Superior temporal gyrus (tissue), 1 donor: ENCODE results near the gene PHLPP1.
"Not testable (repeated sequence)": the region's sequence is repeated elsewhere in the genome, so short reads cannot be mapped to it uniquely, and the experiment has no call there.

Experiments
- DNase-seq: peaks from one replicate; pipeline ENCODE4 v3.0.0-alpha.2; 2016; ENCODE audit errors: extremely low spot score

The PHLPP1 gene

GRCh38 chr18:62715436-62715758 is at the start of gene PHLPP1:
PHLPP1 (plus strand) TSS chr18:62715541; CDS start chr18:62715684, 143 bp downstream.
- DNase-seq = no peak

DNA sequence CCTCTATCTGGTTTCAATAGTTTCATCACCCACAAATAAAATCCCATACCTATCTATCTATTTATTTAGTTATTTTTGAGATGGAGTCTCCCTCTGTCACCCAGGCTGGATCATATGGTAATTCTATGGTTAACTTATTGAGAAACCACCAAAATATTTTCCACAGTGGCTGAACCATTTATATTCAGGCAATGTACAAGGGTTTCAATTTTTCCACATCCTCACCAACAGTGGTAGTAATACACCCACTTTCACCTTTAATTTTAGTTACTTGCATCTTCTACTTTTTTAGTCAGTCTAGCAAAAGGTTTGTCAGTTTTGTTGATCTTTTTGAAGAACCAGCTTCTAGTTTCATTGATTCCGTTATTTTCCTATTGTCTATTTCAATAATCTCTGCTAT is 46.1 kb upstream of the PHLPP1 start:
- DNase-seq = no peak

- no peak for DNase-seq
Measured at GRCh38 chr18:62670573-62670972, 44.8 kb upstream of the PHLPP1 start.

- DNase-seq = no peak
Measured at GRCh38 chr18:62672600-62672999, 42.7 kb upstream of the PHLPP1 start.

DNA sequence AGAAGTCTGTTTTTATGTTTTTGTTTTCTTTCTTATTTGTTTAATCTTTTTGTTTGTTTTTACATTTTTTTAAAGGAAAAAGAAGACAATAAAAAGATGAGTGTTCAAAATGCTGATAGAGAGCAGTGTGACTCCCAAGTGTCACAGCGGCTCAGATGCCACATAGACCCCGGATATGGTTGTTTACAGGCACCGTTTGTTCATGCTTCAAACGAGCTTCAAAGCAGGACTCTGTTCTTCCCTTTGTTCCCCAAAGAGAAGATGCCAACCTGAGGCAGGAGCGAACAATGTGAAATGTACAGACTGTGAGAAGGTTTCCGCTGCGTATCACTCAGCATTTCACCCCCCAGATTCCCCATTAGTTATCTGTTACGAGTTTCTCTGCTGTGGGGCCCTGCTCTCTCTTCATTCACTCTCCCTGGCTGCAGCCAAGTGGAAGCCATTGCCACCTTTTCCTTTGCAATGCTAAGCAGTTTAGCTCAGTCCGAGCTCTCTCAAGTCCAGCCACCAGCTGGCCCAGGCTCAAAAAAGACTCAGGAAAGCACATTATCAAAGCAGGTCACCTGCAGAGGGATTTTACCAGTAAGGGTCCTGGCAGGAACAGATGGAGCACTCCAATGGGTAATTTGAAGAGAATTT is 36.4 kb upstream of the PHLPP1 start:
- no peak for DNase-seq

DNA sequence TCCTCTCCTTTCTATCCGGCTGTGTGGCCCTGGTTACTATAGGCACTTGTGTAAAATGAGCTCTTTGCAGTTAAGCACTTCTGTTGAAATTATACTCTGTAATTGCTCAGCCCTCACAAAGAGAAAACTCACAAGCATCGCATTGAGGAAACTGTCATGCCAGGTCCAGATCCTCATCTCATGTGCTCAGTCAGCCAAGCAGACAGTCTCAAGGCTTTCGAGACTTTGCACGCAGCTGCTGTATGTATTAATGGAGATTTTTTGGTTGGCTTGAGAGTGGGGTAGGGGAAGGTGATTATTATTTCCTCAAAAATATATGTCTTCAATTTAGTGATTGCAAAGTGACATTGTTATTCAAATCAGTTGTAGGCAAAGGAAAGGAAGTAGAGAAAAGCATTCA is 33.0 kb upstream of the PHLPP1 start:
- no peak for DNase-seq

DNA sequence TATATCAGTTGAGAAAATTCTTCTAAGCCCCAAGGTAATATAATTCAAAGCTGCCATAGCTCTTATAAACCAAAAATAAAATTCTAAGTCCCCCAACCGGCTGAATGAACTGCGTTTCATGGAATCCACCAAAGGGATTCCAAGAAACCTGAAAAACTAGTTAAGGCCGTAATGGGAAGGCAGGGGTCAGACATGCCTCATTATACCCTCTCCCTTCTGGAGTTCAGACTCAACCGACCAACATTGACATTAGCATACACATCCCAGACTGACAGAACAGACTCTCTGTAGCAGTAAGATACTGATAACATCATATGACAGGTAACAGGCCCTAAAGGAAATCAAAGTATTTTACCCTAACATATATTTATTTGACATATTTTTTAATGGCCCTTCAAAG is 31.4 kb upstream of the PHLPP1 start:
- DNase-seq = no peak

GRCh38 chr18:62688743-62689317 is 26.5 kb upstream of the PHLPP1 start:
- no peak for DNase-seq

DNA sequence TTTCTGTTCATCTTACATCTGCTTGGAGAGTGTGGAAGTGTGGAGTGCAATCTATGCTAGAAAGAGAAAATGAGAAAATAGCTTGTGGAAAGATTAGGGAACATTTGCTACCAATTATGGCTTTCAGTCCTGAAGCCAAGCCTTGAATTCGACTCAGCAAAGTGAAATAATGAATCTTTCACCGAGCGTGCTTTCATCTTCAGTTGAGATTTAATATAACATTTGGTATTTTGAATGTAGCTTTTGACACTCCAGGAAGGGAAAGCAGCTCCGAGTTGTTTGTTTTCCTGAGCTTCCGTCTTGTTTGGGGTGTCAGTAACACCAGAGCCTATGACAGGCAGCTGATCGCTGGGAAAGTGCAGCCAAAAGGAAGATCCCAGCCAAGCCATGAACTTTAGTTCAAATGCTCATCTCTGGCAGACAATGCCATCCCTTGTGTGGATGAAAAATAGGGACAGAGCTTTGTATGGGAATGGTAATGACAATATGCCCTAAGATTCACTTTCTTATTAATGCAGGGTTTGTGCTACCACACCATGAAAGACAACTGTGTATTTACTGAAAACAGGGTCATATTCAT is 25.0 kb upstream of the PHLPP1 start:
- peak; percentile 97 for DNase-seq

DNA sequence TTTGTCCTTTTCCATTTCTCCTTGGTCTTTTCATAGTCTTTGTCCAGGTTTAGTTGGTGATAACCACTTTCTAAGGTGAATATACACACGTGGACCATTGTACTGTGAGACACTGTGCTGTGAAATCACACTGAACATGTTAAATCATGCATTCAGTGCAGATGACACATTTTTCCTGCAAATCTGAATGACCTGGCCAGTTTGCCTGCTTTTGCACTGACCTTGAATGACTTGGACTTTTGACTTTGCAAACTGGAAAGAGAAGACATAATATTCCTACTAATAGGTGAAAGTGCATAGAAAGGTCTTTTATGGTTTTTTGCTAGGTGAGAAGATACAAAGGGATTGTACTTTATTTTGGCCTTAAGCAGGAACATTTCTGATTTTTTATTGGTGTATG is 21.7 kb upstream of the PHLPP1 start:
- DNase-seq = no peak

DNA sequence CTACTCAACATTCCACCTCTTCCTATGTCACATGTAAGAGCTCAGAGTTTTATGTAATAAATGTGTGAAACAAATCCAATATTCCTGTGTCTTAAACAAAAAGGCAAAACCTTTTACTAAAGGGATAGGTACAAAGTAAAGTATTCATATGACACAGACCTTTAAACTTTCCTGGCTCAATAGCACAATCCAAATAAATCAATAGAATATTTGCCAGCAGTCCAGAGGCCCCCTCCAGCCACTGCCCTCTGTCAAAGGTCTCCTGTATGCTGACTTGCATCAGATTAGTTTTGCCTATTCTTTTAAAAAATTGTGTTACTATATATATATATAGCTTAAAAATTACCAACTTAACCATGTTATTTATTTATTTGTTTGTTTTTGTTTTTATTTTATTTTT is 17.7 kb upstream of the PHLPP1 start:
- DNase-seq = no peak

- DNase-seq = no peak
Measured at GRCh38 chr18:62702259-62702658, 13.1 kb upstream of the PHLPP1 start.

DNA sequence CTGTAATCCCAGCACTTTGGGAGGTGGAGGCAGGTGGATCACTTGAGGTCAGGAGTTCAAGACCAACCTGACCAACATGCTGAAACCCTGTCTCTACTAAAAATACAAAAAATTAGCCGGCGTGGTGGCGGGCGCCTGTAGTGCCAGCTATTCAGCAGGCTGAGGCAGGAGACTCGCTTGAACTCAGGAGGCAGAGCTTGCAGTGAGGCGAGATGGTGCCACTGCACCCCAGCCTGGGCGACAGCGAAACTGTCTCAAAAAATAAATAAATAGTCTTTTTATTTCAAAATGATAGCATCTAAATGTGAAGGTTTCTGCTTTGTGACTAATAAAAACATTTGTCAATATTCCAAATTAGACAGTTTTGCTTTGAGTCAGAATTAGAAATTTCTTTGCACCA is 8.5 kb upstream of the PHLPP1 start:
- peak; percentile 26 for DNase-seq

DNA sequence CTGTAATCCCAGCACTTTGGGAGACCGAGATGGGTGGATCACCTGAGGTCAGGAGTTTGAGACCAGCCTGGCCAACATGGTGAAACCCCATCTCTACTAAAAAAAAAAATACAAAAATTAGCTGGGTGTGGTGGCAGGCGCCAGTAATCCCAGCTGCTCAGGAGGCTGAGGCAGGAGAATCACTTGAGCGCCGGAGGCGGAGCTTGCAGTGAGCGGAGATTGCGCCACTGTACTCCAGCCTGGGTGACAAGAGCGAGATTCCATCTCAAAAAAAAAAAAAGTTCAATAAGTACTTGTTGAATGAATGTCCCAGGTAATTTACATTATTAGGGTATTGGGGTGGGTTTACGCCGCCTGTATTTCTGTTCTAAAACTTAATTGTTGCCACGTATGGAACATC is 5.4 kb upstream of the PHLPP1 start:
- DNase-seq = not testable (repeated sequence)

GRCh38 chr18:62710417-62710816 is 4.9 kb upstream of the PHLPP1 start:
- DNase-seq = no peak

- no peak for DNase-seq
Measured at GRCh38 chr18:62711781-62712180, 3.6 kb upstream of the PHLPP1 start.

DNA sequence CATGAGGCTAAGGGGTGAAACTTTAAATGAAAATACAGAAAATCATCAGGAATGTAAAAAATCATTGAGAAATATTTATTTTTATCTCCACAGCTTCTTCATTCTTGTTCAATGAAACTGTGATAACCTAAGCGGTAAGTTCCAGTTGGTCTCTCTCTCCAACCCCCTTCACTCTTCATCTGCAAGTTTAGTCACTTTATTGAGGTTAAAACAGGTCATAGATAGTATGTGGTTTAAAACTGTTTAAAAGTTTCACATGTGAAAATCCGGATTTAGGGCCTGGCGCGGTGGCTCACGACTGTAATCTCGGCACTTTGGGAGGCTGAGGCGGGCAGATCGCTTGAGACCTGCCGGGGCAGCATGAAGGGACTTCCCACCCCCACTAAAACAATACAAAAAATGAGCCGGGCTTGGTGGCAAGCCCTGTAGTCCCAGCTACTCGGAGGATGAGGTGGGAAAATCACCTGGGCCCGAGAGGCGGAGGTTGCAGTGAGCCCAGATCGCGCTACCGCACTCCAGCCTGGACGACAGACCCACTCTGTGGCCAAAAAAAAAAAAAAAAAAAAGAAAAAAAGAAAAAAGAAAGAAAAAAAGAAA is 1.6 kb upstream of the PHLPP1 start:
- DNase-seq = no peak

DNA sequence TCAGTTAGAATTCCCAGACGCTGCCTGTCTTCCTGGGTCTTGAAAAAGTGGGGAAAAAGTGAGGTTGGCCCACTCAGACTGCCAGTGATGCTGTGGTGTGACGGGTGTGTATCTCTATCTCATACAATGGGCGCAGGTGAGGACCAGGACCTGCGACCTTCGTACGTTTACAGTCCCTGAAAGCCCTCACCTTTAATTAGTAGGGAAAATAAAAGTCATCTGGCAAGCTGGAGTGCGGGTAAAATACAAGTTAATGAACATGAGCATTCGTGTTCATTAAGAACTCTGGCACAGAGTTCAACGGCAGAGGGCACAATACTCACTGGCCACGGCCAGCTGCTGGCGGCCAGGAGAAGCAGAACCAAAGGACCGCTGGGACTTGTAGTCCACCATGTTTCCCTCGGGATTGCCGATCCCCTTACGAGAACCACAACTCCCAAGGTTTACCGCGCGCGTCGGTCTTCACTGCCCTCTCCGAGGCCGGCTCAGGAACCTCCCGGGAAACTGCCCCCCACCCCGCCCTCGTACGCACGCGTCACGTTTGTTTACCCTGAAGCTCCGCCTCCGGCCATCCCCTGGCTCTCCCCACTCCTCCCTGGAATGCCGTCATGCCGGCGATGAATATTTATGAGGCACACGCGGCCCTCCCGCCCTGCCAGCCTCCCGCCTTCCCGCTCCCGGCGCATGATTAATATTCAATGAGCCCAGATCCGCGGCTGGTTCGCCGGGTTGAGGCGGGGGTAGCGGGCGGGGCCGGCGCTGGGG is 488 bp upstream of the PHLPP1 start:
- peak; percentile 99 for DNase-seq

DNA sequence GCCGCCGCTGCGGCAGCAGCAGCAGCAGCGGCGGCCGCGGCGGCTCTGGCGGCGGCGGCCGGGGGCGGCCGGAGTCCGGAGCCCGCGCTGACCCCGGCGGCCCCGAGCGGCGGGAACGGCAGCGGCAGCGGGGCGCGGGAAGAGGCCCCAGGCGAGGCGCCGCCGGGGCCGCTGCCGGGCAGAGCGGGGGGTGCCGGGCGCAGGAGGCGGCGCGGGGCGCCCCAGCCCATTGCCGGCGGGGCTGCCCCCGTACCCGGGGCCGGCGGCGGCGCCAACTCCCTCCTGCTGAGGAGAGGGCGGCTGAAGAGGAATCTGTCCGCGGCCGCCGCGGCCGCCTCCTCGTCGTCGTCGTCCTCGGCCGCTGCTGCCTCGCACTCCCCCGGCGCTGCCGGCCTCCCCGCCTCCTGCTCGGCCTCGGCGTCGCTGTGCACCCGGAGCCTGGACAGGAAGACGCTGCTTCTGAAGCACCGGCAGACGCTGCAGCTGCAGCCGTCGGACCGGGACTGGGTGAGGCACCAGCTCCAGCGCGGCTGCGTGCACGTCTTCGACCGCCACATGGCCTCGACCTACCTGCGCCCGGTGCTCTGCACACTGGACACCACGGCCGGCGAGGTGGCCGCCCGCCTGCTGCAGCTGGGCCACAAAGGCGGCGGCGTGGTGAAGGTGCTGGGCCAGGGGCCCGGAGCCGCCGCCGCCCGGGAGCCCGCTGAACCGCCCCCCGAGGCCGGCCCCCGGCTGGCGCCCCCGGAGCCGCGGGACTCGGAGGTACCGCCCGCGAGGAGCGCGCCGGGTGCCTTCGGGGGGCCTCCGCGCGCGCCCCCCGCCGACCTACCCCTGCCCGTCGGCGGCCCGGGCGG is 646 bp downstream of the PHLPP1 start:
- DNase-seq = no peak

DNA sequence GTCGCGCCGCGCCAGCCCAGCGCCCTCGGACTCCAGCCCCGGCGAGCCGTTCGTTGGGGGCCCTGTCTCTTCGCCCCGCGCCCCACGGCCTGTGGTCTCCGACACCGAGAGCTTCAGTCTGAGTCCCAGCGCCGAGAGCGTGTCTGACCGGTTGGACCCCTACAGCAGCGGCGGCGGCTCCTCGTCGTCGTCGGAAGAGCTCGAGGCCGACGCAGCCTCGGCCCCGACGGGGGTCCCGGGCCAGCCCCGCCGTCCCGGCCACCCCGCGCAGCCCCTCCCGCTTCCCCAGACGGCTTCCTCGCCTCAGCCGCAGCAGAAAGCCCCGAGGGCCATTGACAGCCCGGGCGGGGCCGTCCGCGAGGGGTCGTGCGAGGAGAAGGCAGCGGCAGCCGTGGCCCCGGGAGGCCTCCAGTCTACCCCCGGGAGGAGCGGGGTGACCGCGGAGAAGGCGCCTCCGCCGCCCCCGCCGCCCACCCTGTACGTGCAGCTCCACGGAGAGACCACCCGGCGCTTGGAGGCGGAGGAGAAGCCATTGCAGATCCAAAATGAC is 1.4 kb downstream of the PHLPP1 start:
- DNase-seq = no peak

GRCh38 chr18:62717169-62717924 is 2.0 kb downstream of the PHLPP1 start:
- DNase-seq = peak; percentile 85
